Loucy (cell line): ENCODE data around the gene TMEM82.

ENCODE experiments used
- EZH2phosphoT487 ChIP-seq: fragments of 200-600 bp; IDR thresholded peaks from 2 replicates; pipeline ENCODE4 v1.6.1; 2018; ENCODE audit warnings: antibody characterized with exemption, mild to moderate bottlenecking, moderate library complexity, borderline replicate concordance
- TF ChIP-seq, protein P1 (sequence below): fragments of 200-600 bp; sonication (generic); conservative IDR thresholded peaks from 2 replicates; pipeline ENCODE4 v1.5.1; 2014; ENCODE audit warnings: mild to moderate bottlenecking, antibody characterized with exemption, low read length

DNA sequence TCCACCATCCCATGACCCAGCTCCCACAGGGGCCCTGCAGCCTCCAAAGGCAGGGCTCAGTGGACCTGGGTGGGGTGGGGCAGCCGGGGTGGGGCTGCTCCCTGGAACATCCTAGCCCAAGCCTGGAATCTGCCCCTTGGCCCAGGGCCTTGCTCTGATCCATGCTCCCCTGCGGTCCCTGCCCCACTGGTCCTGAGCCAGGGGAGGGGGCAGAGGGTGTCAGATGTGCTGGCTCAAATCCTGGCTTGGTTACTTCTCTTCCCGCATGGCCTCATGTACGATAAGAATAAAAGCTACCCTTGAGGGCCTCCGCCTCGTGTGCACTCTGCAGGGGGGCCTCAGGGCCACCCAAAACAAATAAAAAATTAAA, 5.4 kb upstream of the TMEM82 start:
- TF ChIP-seq, protein P1, sequence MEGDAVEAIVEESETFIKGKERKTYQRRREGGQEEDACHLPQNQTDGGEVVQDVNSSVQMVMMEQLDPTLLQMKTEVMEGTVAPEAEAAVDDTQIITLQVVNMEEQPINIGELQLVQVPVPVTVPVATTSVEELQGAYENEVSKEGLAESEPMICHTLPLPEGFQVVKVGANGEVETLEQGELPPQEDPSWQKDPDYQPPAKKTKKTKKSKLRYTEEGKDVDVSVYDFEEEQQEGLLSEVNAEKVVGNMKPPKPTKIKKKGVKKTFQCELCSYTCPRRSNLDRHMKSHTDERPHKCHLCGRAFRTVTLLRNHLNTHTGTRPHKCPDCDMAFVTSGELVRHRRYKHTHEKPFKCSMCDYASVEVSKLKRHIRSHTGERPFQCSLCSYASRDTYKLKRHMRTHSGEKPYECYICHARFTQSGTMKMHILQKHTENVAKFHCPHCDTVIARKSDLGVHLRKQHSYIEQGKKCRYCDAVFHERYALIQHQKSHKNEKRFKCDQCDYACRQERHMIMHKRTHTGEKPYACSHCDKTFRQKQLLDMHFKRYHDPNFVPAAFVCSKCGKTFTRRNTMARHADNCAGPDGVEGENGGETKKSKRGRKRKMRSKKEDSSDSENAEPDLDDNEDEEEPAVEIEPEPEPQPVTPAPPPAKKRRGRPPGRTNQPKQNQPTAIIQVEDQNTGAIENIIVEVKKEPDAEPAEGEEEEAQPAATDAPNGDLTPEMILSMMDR: no peak
- TF ChIP-seq EZH2phosphoT487: no peak
